Right hindlimb (tissue), 1 donor: ENCODE data around the gene RPL37A.

Source experiments
- DNase-seq: peaks from one replicate; pipeline ENCODE4 v3.0.0-alpha.2; 2018

RPL37A gene

GRCh38 chr2:216551234-216552068 lies 52.8 kb downstream of the RPL37A start:
- DNase-seq: no peak

- no peak for DNase-seq
Observed at GRCh38 chr2:216553093-216553478, 54.4 kb downstream of the RPL37A start.
